GM18951 (cell line): Measurements from ENCODE around the gene CACNA1S.

Experiments used
- POLR2A ChIP-seq: IDR thresholded peaks from 4 replicates; pipeline ENCODE4 v1.6.1; 2011; ENCODE audit warnings: mild to moderate bottlenecking; ENCODE audit not compliant: insufficient read length, insufficient read depth; ENCODE audit errors: extremely low read depth
- in situ Hi-C: fragments of 300-500 bp; cut with MboI; formaldehyde crosslinking; loops from one replicate; pipeline ENCODE4 v1.12.0; 2022; ENCODE audit warnings: low sequenced_read_pairs, mixed read lengths, inconsistent platforms; ENCODE audit not compliant: unreplicated experiment

CACNA1S gene

DNA sequence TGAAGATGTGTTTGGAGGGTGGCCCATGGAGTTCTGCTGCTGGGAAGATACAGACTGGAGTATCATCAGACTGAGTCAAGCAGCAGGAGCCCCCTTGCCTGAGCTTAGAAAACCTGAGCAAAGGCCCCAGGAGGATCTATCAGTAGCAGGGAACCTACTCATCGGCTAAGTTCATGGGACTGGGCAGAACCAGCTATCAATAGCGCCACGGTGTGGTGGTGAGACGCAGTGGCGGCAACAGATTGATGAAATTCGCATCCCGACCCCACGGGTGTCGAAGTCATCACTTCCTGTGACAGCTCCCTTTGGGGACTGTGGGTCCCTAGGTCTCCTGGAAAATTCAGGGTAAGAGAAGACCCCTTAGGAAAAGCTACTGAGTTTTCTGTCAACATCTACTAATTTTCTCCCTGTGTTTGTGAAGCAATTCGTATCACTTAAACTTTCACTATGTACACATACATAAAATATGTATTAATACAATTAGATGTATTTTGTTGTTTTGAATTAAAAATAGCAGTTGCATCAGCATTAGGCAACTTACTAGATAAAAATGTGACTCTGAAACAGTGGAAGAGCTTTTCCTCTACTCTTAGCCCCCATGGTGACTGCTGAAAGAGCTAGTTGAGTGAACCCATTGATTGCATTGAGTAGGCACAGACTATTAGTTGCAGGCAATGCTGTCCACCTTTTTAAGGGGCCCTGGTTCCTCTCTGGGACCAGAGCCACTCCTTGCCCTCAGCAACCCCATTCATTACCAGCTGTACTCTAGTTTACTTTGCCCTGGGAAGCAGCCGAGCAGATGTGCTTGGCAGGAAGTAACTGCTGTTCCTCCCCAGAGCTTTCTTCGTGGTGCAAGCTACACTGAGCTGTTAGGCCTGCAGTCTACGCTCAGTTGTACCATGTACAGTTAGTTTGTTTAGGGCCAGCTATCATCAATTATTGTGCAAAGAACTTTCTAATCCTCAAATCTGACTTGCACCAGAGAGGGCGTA, 7.3 kb upstream of the CACNA1S start:
- in situ Hi-C loops = no loop called here
- TF ChIP-seq POLR2A = no peak

DNA sequence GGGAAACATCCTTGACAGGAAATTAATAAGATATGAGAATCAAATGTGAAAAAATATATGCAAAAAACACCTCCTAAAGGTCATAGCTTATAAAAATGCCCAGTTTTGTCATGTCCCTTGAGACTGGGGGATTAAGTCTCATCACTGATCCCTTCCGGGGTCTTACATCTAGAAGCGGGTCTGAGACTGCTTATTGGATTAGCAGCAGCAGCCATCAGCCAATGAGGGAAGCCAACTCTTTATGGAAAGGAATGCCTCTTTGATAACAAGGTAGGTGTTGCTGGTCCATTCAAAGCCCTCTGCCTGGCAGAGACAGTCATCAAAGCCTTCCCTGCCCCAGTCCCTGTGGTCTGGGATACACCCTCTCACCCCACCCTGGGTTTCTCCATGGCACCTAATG, 3.9 kb upstream of the CACNA1S start:
- TF ChIP-seq POLR2A = no peak
- in situ Hi-C loops = no loop called here

DNA sequence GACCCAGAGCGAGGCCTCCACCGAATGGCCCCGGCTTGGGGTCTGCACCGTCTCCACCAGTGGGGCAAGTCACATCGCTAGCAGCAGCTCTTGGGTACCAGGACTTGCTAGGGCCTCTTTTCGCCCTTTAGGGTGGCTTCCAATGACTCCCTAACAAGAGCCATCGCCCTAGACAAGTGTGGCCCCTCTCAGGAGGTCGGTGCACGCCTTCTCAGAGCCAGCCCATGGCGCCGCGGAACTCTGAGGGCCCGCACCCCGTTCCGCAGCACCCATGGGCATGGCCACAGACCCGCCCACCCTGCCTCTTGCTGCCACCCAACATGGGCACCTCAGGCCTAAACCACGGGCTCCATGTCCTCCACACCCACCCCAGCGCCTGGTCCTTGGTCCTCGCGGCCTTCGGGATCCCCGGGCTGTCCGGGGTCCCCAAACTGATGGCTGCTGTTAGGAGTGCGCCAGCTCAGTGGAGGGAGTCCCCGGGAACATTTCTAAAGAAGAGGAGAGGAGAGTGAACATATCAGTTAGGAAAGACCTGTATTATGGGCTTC, 3.2 kb upstream of the CACNA1S start:
- in situ Hi-C loops = no loop called here

DNA sequence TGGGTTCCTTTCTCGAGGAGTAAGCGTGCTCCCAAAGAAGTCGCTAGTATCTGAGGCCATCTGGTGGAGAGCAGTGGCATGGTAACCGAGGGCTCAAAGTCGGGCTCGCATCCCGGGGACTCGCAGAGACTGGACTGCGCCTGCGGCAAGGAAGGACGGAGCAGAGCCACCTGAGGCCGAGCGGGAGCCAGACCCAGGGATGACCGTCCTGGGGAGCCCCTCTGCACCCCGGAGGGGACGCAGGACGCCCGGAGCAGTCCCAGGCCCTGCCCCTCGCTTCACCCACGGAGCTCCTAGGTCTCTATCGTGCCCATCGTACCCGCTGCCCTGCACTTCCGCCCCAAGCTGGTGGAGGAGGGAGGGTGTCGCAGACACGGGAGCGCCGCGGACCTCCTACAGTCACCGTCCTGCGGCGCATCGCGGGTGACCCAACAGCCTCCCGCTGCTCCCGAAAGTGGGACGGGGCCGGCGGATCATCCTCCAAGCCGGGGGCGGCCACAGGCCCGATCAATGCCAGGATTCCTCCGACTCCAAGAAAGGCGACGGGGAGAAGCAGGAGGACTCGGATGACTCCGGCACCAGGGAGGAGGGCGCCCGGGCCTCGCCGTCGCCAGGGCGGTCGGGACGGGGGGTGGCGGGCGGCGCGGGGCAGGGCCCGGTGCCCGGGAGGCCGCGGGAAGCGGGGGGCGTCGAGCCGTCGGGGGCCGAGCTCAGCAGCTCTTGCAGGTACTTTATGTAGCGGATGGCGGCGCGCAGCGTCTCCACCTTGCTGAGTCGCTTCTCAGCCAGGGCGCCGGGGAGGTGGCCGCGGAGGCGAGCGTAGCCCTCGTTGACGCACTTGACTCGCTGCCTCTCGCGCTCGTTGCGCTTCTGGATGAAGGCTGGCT, 2.3 kb upstream of the CACNA1S start:
- no peak for TF ChIP-seq POLR2A
- in situ Hi-C loops = no loop called here

More for the DNA sequence above, 3.2 kb upstream of the CACNA1S start:
- no peak for TF ChIP-seq POLR2A

DNA sequence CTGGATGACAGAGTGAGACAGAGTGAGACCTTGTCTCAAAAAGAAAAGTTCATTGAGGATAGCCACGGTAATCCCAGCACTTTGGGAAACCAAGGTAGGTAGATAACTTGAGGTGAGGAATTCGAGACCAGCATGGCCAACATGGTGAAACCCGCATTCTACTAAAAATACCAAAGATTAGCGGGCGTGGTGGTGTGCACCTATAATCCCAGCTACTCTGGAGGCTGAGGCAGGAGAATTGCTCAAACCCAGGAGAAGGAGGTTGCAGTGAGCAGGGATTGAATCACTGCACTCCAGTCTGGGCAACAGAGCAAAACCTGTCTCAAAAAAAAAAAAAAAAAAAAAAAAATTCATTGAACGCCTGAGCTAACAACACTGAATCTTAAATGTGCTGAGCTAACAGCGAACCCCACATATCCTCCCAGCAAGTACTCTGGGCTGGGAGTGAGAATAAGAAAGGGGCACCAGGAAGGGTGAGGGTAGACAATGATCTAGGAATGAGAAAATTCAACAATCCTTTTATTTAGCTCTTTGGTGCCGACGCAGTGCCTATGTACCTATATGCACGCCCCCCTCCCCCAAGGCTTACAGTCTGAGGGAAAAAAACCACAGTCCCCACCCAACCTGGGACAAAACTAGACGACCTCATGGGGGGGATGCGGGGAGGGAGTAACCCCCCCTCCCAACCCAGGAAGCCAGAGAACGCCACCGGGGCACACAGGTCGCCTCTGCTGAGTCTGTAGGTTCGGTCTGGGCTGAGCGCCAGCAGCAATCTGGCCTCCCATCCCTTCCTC, 1.4 kb upstream of the CACNA1S start:
- no peak for TF ChIP-seq POLR2A
- in situ Hi-C loops = no loop called here

DNA sequence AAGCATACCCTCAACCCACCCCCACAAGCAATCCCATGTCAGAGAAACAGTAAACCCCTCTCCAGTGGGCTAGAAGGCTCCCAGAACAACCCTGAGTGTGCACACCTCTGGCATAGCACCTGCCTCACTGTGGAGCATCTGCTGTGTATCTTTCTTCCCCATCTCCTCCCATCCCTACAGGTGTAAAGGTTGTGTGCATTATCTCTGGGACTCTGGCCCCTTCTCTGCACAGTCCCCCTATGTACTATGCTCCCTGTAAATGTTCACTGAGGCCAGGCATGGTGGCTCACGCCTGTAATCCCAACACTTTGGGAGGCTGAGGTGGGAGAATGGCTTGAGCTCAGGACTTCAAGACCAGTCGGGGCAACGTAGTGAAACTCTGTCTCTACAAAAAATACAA, 700 bp upstream of the CACNA1S start:
- TF ChIP-seq POLR2A = no peak

DNA sequence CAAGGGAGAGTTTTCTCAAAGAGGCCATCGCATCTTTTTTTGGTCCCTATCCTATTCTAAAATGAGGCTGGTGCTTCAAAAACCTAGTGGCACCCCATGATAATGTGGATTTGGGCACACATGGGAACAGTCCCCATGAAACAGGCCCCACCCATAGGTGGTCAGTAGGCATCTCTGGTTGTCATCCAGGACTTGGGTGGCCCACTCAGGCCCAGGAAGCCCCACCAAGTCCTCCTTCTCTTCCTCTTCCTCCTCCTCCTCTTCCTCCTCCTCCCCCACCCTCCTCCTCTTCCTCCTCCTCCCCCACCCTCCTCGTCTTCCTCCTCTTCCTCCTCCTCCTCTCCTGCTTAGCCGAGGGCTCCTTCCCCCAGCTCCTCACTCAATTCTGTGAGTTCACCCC, 554 bp downstream of the CACNA1S start:
- TF ChIP-seq POLR2A = no peak
- in situ Hi-C loops = no loop called here

More for the DNA sequence above, 700 bp upstream of the CACNA1S start:
- in situ Hi-C loops = no loop called here

DNA sequence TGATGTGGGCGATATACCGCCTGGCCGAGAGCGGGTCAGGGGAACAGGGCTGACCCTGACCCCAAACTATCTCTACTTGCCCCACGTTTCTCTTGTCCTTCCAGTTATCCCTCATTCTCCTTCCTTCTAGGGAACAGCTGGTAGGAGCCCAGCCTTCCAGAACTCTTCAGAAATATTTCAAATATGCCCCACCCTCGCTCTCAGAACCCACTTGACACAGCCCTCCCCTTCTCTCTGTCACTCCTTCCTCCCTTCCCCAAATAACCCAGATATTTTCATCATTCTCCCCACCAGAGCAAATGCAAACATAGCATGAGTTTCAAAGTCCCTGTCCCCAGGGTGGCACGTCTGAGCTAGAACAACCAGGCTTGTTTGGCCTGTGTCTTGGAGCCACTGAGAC, 1.1 kb downstream of the CACNA1S start:
- in situ Hi-C loops = no loop called here
- TF ChIP-seq POLR2A = no peak

DNA sequence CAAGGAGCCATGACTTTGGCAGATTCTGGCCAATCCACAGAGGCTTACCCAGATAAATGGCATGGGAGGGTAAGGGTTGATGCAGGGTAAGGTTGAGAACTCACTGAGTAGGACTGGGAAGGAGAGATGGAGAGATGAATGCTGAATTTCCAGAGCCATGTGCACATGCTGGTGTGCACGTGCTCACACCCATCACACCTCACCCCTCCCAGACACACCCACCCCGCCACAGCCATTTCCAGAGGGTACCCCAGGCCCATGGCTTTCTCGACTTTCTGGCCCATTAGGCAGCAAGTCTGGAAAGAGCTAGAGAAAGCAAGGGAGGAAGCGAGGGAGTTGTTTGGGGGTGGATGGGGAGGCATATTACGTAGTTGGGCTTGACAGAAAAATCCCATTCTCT, 1.6 kb downstream of the CACNA1S start:
- no peak for TF ChIP-seq POLR2A
- in situ Hi-C loops = no loop called here

DNA sequence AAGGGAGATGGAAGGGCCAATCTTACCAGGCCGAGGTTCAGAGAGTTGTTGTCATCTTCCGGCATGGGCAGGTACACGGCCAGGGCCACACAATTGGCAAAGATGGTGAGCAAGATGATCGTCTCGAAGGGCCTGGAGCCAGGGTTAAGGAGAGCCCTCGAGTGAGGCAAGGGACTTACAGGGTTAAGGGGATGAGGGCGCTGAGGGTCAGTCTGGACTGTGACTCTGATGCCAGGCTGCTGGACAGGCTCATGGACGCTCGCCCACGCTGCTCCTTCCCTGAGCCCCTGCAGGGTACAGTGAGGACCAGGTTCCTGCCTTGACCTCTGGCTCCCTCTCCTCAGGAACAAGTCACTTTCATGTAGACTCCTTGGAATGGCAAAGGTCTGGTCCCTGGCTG, 2.1 kb downstream of the CACNA1S start:
- in situ Hi-C loops = no loop called here
- no peak for TF ChIP-seq POLR2A

DNA sequence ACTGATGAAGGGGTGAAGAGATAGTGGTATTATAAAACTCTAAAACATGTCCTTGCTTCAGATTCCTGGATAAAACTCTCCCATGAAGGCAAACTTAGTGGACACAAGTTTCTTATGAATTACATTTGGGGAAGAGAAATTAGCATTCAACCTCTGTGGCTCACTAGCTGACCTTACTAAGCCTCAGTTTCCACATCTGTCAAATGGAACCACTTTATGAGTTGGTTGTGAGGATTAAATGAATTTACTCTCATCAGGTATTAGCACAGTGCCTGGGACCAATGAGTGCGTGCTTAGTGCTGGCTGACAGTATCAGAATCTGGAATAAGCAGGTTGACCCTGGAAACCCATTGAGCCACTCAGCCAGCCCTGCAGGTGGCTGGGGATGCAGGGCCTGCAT, 2.6 kb downstream of the CACNA1S start:
- in situ Hi-C loops = no loop called here
- TF ChIP-seq POLR2A = no peak

DNA sequence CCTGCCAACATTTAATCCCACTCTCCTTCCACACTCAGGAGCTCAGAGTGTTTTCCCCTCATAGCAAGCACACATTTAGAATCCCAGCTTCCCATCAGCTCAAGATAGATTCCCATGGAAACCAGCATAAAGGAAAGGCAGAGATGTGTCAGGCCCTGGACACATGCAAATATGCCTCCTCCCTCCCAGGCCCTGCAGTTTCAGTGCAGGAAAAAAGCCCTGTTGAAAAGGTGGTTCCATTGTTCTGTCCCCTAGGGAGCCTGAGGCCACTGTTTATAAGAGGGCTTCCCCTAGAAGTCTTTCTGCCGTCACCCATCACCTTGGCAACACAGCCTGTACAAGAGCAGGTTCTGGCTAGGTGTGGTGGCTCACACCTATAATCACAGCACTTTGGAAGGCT, 3.6 kb downstream of the CACNA1S start:
- in situ Hi-C loops = no loop called here
- no peak for TF ChIP-seq POLR2A
